Measurements from ENCODE around the gene CSNK2A1. TPM values are rescaled to one million over a fixed set of nuclear protein-coding genes. Genes with fewer than 3 reads are reported as not detected.

Gene CSNK2A1
- total RNA-seq, 1 donor from 2014 or later: 74.8 TPM

GRCh38 chr20:564192-564591, 20.6 kb upstream of the CSNK2A1 start:
- no peak for DNase-seq (ENCODE audit: low read depth in 2 of 2)

GRCh38 chr20:563187-563586, 19.6 kb upstream of the CSNK2A1 start:
- DNase-seq (ENCODE audit: low read depth in 2 of 2): no peak

- no peak for DNase-seq (ENCODE audit: low read depth in 2 of 2)
Observed at GRCh38 chr20:562232-562897, 18.8 kb upstream of the CSNK2A1 start.

- DNase-seq (ENCODE audit: low read depth in 2 of 2): peak; percentile 70 to 86
Observed at GRCh38 chr20:561437-562231, 18.0 kb upstream of the CSNK2A1 start.

GRCh38 chr20:560680-561079, 17.1 kb upstream of the CSNK2A1 start:
- no peak for DNase-seq (ENCODE audit: low read depth in 2 of 2)

- DNase-seq (ENCODE audit: low read depth in 2 of 2): no peak
Observed at GRCh38 chr20:558117-558516, 14.5 kb upstream of the CSNK2A1 start.

GRCh38 chr20:556984-557383, 13.4 kb upstream of the CSNK2A1 start:
- DNase-seq (ENCODE audit: low read depth in 2 of 2): no peak

GRCh38 chr20:555976-556385, 12.4 kb upstream of the CSNK2A1 start:
- no peak for DNase-seq (ENCODE audit: low read depth in 2 of 2)

- DNase-seq (ENCODE audit: low read depth in 2 of 2): no peak
Observed at GRCh38 chr20:550611-551010, 7.0 kb upstream of the CSNK2A1 start.

GRCh38 chr20:549722-550496, 6.3 kb upstream of the CSNK2A1 start:
- DNase-seq (ENCODE audit: low read depth in 2 of 2): no peak

GRCh38 chr20:548906-549305, 5.3 kb upstream of the CSNK2A1 start:
- DNase-seq (ENCODE audit: low read depth in 2 of 2): no peak

GRCh38 chr20:547394-547793, 3.8 kb upstream of the CSNK2A1 start:
- no peak for DNase-seq (ENCODE audit: low read depth in 2 of 2)

GRCh38 chr20:546353-546752, 2.8 kb upstream of the CSNK2A1 start:
- DNase-seq (ENCODE audit: low read depth in 2 of 2): no peak

- DNase-seq (ENCODE audit: low read depth in 2 of 2): no peak
Observed at GRCh38 chr20:544153-544725, 649 bp upstream of the CSNK2A1 start.

GRCh38 chr20:542777-543368, 717 bp downstream of the CSNK2A1 start:
- peak in 1 of 2 donors; percentile 16 for DNase-seq (ENCODE audit: low read depth in 2 of 2)

- no peak for DNase-seq (ENCODE audit: low read depth in 2 of 2)
Observed at GRCh38 chr20:540391-541201, 3.0 kb downstream of the CSNK2A1 start.

GRCh38 chr20:539848-540247, 3.7 kb downstream of the CSNK2A1 start:
- DNase-seq (ENCODE audit: low read depth in 2 of 2): peak; percentile 64 to 74

GRCh38 chr20:539191-539590, 4.4 kb downstream of the CSNK2A1 start:
- no peak for DNase-seq (ENCODE audit: low read depth in 2 of 2)

- DNase-seq (ENCODE audit: low read depth in 2 of 2): no peak
Observed at GRCh38 chr20:537983-538382, 5.6 kb downstream of the CSNK2A1 start.

- DNase-seq (ENCODE audit: low read depth in 2 of 2): no peak
Observed at GRCh38 chr20:536426-537010, 7.1 kb downstream of the CSNK2A1 start.

Data from lung microvascular endothelial cell (primary cell).